Memory B cell (primary cell): ENCODE measurements around the gene THTPA.
"Not testable (repeated sequence)": the region's sequence is repeated elsewhere in the genome, so short reads cannot be mapped to it uniquely, and the experiment has no call there.

Source experiments
- ATAC-seq: fragments of 150-1000 bp; cut with Tn5 transposase; 2 replicates; pipeline ENCODE4 v1.10.0; 2021; ENCODE audit warnings: low read depth, mild to moderate bottlenecking, moderate library complexity
- DNase-seq, 2 donors: peaks; one replicate each; pipeline ENCODE4 v3.0.0; 2022; ENCODE audit warnings: low spot score in 2 of 2
- H3K27ac Mint-ChIP-seq: one replicate; pipeline ENCODE4 v1.8.0; 2022; ENCODE audit warnings: mild to moderate bottlenecking, moderate library complexity, mixed read lengths
- H3K27me3 Mint-ChIP-seq: one replicate; pipeline ENCODE4 v1.8.0; 2022; ENCODE audit warnings: mixed read lengths
- H3K36me3 Mint-ChIP-seq: one replicate; pipeline ENCODE4 v1.8.0; 2022; ENCODE audit warnings: mild to moderate bottlenecking, mixed read lengths
- H3K4me1 Mint-ChIP-seq: one replicate; pipeline ENCODE4 v1.8.0; 2022; ENCODE audit warnings: mixed read lengths
- H3K4me3 Mint-ChIP-seq: one replicate; pipeline ENCODE4 v1.8.0; 2022; ENCODE audit warnings: mild to moderate bottlenecking, moderate library complexity, mixed read lengths
- H3K9me3 Mint-ChIP-seq: one replicate; pipeline ENCODE4 v1.8.0; 2022; ENCODE audit warnings: mixed read lengths

THTPA gene

DNA sequence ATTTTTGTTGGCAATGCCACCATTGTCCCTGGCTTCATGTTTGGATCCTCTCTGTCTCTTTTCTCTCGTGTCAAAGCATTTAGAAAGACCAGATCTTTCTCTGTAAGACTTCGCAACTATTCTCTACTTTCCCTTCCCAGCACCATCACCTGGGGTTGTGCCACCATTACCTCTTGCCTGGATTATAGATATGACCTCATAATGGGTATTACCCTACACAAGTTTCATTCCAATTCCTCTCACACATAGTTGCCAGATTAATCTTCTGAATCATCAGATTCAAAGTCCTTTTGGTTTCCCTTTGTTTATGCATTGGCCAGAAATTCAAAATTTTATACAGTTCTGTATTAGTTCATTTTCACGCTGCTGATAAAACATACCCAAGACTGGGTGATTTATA lies 52.9 kb downstream of the THTPA start:
- DNase-seq (no peak), ATAC-seq (no peak)
- Mint-ChIP-seq H3K27me3 (peaks cover 13% of the 10 kb centered on the region), H3K36me3 (no peaks in the 10 kb centered on the region), H3K9me3 (no peaks in the 10 kb centered on the region), H3K27ac (no peak overlapping the region), H3K4me3 (no peak overlapping the region), H3K4me1 (no peaks in the 10 kb centered on the region)

DNA sequence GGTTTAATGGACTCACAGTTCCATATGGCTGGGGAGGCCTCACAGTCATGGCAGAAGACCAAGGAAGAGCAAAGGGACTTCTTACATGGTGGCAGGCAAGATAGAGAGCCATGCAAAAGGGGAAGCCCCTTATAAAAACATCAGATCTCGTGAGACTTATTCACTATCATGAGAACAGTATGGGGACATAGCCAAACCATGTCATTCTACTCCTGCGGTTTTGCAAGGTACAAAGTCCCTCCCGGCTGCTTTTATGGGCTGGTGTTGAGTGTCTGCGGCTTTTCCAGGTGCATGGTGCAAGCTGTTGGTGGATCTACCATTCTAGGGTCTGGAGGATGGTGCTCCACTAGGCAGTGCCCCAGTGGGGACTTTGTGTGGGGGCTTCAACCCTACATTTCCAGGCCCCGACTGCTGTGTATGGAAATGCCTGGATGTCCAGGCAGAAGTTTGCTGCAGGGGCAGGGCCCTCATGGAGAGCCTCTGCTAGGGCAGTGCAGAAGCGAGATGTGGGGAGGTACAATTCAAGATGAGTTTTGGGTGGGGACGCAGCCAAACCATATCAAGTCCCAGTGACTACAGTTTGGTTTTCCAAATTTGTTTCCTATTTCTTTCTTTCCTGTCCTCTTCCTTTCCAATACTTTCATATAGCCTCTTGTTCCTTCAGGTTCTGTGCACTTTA lies 53.5 kb downstream of the THTPA start:
- H3K36me3 Mint-ChIP-seq, ATAC-seq, H3K9me3 Mint-ChIP-seq, H3K4me3 Mint-ChIP-seq, H3K4me1 Mint-ChIP-seq, H3K27ac Mint-ChIP-seq, DNase-seq: not testable (repeated sequence)
- H3K27me3 Mint-ChIP-seq: peaks cover 16% of the 10 kb centered on the region
